CD1c-positive myeloid dendritic cell (primary cell): ENCODE measurements around the gene KIFC3.
"Not testable (repeated sequence)": the region's sequence is repeated elsewhere in the genome, so short reads cannot be mapped to it uniquely, and the experiment has no call there.

Experiments used
- DNase-seq: peaks from one replicate; pipeline ENCODE4 v3.0.0-alpha.2; 2016; ENCODE audit errors: extremely low spot score

Gene KIFC3

DNA sequence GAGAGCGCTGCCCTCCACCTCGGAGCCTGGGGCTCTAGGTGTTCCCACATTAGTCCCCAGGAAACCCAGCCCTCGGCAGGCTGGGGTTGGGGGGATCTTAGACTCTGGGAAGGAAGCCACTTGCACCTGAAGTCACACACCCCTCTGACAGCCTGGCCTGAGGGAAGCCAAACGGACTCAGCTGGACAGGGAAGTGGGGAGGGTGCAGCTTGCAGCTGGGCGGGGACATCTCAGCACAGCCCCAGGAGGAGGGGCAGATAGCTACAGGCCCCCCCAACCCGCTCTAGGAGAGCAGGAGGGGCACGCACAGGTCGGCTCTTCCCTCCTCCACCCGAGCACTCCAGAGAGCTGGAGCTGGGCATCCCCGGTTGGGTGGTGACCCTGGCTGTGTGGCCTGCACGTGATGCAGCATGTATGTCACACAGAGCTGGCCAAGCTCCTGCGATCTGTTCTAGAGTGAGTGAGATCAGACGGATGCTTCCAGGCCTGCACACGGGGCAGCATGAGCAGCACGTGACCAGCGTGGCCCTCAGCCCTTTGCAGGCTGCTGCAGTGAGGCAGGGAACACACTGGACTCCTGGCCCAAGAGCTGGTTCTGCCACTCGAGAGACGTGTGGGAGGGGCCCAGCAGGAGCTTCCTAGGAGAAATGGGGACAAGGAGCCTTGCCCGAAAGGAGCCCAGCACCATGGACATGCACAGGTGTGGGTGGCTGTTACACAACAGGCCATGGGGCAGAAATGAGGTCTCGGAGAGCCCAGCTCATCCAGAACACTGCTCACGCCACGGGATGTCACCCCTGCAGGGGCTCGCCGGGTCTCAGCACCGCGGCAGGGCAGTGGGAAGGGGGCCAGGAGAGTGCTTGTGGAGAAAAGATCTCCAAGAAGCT lies 15.4 kb downstream of the KIFC3 start:
- no peak for DNase-seq

DNA sequence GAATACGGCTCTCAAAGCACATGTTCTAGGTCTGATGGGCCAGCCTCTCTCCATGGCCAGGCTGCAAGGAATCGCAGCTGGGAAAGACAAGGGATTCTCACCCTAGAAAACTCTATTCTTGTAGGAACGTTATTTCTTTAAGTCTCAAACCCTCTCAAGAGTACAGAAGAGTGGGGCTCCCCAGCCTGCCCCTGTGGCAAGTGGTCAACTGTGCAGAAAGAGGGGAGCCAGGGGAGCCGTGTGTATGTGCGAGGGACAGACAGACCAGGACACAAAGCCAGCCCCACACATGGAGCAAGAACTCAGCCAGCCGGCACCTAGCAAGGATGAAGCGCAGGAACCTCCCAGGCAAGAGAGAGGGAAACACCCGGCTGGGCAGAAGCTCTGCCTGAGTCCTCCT lies 16.4 kb downstream of the KIFC3 start:
- no peak for DNase-seq

DNA sequence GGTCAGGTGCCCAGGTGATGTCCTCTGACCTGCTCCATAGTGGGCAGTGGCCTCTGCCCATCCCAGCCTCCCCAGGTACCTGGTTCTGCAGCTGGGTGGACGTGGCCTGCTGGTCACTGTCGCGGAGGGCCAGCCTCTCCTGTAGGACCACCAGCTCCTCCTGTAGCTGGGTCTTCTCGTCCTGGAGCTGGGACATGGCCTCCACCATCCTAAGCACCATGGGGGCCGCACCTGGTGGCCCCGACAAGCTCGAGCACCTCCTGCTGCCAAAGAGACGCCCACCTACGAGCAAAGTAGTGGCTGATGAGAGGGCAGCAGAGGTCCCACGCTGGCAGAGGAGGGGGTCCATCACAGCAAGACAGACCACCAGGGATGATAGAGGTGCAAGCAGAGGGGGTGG lies 16.9 kb downstream of the KIFC3 start:
- no peak for DNase-seq

DNA sequence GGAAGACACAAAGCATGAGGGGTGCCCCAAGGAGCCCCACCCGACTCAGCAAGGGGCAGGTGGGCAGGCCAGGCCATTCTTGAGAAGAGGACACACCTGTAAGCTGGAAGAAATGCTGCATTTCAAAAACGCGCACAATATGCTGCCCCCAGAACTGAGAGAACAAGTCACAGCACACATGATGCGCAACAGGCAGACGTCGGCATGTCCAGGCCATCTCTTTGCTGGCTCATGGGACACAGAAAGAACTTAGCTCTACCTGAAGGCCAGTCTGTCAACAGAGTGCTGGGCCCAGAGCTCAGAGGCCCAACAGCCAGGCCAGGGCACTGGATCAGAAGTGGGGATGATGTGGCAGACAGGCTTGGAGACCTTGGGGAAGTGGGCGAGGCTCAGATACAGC lies 18.0 kb downstream of the KIFC3 start:
- DNase-seq, result no peak

DNA sequence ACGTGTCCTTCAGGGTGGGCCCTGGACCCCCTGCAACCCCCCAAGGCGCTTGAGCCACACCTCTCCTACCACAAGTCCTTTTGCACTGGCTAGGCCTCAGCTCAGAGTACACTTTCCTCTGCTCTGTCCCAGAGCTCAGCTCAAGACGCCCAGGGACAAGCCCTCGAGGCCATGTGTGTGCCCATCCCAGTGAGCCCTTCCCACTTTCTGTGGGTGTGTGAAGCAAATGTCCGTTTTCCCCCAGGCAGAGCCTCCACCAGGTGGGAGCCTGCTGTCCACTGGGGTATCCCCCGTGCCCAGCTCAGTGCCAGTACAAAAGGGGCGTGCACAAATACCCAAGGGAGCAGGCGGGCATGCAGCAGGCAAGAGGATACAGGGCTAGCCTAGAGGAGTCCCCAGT lies 18.4 kb downstream of the KIFC3 start:
- no peak for DNase-seq

DNA sequence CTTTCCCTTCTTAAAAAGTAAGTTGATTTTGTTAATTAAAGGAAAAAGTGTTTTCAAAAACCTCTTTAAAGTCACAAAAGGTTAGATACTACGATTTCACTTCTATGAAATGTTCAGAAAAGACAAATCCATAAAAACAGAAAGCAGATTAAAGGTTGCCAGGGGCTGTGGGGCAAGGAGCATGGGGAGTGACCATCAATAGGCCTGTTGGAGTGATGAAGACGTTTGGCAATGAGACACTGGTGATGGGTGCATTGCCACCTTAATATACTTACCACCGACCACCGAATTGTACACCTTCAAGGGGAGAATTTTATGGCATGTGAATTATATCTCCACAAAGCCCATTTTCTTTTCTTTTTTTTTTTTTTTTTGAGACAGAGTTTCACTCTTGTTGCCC lies 19.2 kb downstream of the KIFC3 start:
- no peak for DNase-seq

DNA sequence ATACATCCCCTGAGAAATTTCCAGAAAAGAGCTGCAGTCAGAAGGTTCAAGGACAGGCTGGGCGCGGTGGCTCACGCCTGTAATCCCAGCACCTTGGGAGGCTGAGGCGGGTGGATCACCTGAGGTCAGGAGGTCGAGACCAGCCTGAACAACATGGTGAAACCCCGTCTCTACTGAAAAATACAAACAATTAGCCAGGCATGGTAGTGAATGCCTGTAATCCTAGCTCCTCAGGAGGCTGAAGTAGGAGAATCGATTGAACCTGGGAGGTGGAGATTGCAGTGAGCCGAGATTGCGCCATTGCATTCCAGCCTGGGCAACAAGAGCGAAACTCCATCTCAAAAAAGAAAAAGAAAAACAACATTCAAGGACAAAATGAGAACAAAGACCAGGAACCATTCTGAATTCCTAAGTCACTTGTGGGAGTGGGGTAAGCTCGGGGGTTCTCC lies 19.7 kb downstream of the KIFC3 start:
- DNase-seq, result not testable (repeated sequence)

DNA sequence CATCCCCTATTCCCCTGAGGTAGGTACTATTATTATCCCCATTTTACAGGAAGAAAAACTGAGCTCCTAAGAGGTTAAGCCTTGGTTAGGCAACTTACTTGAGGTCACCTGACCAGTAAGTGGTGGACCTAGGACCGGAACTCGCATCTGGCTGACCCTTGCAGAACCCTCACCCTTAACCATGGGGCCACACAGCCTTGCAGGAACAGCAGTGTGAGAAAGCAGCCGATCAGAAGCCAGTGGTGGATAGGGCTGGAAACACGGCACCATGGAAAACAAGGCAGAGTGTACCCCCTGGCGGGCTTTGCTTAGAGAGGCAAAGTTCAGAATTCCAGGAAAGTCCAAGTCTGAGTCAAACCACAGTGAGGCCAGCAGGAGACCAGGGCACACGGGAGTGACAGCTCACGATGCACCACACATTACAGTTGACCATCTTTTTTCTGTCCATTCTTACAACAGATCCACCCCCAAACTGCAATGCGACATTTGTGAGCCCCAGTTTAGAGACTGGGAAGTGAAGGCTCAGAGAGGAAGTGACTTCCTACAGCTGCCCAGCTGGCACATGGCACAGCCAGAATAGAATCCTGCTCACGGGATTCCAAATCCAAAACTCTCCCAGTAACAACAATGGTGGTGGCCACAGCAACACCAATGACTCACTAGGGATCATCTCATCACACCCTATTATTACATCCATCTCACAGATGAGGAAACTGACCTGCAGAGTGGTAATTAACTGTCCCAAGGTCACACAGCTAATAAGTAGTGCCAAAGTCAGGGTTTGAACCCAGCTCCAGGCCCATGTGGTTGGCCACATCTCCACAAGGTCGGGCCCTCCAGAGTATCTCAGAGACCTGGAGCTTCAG lies 20.3 kb downstream of the KIFC3 start:
- DNase-seq, result peak; percentile 57

DNA sequence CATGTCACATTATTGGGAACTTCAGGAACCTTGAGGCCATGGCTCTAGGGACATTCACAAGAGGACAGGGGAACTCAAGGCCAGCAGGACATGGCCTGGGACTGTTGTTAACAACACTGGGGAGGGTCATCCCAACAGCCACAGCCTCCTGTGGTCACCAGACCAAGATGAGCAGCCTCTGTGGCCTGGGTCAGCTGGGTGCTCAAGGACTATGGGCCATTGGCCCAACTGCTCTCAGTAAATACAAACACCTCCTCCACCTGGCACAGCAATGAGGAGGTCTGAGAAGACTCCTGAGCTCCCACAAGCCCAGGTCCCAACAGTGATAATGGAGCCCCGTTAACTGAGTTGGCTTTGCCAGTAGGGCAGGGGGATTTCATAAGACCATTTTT lies 20.9 kb downstream of the KIFC3 start:
- no peak for DNase-seq

DNA sequence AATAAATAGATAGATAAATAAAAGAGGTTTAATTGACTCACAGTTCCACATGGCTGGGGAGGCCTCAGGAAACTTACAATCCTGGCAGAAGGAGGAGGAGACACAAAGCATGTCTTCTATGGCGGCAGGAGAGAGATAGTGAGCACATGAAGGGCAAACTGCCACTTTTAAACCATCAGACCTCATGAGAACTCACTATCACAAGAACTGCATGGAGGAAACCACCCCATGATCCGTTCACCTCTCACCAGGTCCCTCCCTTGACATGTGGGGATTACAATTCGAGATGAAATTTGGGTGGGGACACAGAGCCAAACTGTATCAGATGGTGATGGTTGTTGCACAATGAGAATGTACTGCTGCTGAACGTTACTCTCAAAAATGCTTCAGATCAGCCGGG lies 22.5 kb downstream of the KIFC3 start:
- DNase-seq, result not testable (repeated sequence)

DNA sequence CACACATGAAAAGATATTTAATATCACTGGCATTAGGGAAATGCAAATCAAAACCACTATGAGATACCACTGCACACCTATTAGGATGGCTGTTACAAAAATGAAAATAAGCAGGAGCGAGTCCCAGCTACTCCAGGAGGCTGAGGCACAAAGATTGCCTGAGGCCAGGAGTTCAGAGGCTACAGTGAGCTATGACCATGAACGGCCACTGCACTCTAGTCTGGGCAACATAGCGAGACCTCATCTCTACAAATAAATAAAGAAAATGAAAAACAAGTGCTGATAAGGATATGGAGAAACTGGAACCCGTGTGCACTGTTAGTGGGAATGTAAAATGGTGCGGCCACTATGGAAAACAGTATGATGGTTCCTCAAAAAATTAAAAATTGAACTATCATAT lies 23.6 kb downstream of the KIFC3 start:
- DNase-seq, result no peak

DNA sequence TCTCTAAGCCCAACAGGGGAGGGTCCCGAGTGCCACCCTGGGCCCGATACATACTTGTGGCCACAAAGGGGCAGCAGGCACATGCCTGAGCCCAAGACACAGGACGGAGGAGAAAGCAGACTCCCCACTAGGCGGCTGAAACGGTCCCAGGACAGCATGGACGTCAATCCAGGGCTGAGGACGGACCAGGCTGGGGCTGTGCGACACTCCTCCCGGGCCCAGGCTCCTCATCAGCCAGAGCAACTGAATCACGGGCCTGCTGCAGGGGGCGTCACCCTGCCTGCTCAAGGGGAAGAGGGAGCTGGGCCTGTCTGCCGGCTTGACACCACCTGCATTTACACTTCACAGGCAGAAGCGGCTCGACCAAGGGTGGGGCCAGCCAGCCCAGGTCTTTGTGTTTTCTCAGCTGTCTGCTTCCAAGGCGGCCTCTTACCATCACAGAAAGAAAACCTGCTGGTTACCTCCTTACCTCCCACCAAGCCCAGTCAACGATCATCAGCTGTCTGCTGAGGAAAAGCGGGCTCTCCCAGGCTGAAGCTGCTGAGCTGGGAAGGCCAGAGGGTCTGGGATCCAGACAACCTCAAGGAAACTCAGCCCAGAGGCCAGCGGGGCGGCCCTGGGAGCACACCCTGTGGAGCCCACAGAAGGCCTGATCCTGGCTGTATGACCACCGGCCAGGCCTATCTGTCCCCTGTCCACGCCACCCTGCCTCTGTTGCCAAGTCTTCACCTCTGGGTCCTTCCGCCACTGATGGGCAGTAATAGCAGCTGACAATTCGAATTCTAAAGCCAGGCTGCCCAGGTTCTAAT lies 26.4 kb downstream of the KIFC3 start:
- no peak for DNase-seq

DNA sequence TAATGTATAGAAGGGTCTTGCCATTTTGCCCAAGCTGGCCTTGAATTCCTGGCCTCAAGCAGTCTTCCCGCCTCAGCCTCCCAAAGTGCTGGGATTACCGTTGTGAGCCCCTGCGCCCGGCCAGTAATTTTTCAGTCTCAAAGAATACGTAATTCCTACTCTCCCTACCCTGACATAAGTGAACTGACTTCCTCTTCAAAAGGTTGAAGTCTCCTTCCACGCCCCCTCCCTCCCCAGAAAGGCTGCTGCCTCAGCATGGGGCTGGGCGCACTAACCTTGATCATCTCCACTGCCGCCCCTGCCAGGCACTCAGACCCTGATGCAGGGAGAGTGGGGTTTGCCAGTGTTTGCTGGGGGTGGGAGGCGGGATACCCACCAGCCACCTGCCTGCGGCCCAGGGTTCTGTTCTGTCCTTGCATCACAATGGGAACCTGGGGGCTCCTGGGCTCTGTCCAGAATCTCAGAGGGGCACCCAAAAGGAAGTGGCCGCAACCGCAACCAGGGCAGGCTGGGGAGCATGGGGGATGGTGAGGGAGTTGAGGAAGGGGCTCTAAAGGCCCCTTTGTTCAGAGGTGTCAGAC lies 27.5 kb downstream of the KIFC3 start:
- DNase-seq, result peak; percentile 25

DNA sequence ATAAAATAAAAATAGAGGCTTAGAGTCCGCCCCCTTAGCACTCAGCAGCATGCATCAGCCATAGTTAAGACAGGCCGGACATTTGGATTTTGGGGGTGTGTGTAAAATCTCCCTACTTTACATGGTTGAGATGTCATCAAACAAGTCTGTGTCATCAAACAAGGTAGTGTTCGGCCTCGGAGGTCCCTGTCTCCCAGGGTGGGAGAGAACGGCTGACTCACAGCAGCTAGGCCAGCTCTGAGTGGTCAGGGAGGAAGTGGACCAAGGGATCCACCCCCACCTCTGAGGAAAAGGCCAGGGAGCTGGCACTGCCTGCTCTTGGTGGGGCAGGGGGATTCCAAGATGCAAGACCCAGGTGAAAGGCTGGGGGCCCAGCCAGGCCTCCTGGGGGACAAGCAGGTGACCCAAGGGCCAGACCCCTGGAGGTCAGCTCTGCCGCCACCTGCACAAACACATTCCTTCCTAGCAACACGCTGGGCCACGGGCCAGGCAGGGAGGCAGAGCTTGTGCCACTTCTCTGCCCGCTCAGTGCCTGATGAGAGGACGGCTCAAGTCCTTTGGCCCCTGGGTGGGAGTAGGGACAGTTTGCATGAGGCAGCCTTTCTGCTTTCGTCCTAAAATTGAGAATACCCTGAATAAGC lies 28.5 kb downstream of the KIFC3 start:
- DNase-seq, result peak; percentile 26

DNA sequence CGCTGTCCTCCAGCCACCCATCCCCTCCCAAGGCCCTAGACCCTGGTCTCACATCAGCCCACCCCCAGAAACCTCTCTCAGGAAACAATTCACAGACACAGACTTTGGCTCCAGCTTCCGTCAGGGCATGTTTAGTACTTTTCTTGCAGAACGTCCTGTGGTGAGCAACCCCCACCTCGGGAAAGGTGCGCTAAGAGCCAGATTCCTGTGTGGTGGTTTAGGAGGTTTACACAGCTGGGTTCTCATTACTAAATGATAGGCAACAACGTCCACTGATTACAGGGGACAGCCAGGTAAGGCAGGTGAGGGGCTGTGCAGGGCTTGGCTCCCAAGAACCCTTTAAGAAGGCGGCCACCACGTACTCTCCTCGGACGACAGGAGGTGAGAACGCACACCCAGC lies 29.3 kb downstream of the KIFC3 start:
- no peak for DNase-seq

DNA sequence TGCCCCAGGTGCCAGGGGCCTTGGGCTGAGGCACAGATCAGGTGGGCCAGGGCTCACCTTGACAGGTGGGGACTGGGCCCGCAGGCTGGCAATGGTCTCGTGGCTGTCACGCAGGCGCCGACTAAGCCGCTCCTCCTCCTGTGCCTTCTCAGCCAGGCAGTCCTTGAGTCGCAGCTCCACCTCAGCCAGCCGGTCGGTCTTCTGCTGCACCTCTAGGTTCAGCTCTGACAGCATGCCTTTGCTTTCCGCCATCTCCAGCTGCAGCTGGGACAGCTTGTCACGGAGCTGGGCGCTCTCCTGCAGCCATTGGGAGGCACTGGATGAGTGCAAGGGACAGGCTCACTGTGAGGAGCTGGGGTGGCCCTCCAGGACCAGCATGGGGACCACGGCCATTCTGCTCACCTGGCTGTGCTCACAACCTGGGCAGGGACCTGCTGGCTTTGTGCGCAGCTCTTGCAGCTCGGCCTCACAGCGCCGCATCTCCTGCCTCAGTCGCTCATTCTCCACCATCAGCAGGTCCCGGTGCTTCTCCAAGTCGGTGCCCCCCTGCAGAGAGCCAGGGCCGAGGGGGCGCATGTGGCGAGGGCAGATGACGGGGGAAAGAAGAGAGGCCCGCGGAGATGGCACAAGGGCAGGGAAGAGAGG lies 31.0 kb downstream of the KIFC3 start:
- DNase-seq, result no peak

DNA sequence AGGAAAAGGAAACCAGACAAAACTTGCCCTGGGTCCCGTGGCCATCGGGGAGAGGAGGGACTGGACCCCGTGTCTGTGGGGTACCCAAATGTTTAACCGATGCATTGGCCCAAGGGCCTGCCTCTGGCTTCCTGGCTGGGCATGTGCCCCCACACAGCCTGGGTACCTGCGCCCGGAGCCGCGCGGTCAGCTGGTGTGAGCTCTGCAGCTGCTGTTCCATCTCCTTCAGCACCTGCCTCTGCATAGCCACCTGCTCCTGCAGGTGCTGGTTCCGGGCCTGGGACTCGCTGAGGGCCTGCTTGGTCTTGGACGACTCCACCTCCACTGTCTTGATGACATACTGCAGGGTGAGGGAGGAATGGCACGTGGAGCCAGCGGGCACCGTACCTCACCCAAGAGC lies 31.9 kb downstream of the KIFC3 start:
- DNase-seq, result no peak

DNA sequence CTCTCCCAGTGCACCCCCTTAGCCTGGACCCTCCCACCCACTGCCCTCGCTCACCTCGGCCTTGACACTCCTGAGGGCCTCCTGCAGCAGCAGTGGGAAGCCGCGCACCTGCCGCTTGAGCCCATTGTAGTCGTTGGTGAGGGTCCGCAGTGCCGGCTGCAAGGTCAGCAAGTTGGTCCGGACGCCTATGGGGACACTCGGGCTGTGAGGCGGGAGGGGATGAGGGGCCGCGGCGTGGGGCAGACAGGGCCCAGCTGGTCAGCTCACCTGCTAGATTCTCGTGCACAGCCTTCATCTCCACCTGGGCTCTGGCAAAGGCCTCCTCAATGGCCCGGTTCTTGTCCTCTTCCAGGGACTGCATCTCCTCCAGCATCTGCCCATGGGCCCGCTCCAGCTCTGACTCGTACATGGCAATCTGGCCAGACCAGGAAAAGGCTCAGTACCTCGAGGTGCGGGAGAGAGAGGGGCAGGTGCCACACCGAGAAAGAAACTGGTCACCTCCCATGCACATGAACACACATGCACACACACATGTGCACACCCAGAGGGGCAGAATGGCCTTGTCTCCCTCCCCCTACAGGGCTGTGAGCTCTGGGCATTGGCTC lies 32.6 kb downstream of the KIFC3 start:
- no peak for DNase-seq

DNA sequence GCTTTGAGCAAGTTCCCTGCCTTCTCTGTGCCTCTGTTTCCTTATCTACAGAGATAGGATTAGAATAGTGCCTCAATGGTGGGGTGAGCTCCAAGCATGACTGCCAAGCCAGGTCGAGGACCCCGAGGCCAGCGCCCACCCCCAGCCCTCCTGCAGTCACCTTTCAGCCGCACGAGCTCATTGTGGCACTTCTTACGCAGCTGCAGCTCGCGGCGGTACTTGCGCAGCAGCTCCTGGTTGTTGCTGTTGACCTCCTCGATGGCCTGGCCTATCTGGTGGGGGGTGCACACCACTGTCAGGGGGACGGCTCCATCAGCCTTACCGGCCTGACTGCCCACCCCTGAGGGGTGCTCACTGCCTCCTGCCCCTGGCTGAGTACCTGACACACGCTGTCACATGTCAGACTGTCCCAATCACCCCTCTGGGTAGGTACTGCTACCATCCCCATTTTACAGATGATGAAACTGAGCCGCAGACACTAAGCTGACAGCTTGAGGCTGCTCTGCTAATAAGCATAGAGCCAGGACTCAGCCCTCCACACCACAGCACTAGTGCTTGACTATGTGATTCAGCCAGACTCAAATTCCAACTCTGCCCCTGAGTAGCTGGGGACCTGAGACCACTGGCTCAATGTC lies 35.5 kb downstream of the KIFC3 start:
- DNase-seq, result no peak
